Kidney glomerular epithelial cell (primary cell): Measurements from ENCODE around the gene ADCY3.
"Not testable (repeated sequence)": the region's sequence is repeated elsewhere in the genome, so short reads cannot be mapped to it uniquely, and the experiment has no call there.

Experiments
- DNase-seq: peaks from one replicate; lab custom pipeline; 2025; lab: John Stamatoyannopoulos, UW

Gene ADCY3

DNA sequence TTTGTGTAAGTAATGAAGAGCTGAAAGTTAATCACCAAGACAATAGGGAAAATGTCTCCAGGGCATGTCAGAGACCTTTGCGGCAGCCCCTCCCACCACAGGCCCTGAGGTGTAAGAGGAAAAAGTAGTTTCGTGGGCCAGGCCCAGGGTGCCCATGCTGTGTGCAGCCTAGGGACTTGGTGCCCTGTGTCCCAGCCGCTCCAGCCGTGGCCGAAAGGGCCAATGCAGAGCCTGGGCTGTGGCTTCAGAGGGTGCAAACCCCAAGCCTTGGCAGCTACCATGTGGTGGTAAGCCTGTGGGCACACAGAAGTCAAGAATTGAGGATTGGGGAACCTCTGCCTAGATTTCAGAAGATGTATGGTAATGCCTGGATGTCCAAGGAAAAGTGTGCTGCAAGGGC is 74.3 kb downstream of the ADCY3 start:
- no peak for DNase-seq

DNA sequence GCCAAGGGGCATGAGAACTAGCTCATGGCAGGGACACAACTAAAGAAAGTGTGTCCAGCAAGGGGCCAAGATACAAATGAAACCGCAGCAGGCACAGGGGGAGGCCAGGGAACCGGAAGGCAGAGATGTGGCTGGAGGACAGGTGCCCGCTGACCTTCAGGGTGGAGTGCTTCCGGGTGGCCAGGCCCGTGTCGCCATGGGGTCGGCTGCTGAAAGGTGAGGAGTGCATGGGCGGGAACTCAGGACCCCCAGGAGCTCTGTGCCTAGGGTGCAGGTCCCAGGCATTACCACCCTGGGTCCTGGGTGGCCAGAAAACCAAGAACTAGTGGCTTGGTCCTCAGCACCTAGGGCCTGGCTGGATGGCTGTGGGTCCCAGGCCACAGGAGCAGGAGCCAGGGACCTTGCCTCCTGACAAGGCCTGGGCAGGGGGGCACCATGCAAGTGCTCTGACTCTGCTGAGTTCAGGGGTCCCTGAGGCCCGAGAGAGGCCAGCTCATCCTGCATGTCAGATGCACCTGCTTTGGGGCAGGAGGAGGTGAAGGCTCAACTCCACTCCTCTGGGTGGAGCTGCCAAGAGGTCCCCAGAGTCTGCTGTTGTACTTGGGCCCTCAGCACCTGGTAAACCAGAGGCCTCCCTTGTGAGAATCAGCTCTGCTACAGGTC is 75.9 kb downstream of the ADCY3 start:
- no peak for DNase-seq

DNA sequence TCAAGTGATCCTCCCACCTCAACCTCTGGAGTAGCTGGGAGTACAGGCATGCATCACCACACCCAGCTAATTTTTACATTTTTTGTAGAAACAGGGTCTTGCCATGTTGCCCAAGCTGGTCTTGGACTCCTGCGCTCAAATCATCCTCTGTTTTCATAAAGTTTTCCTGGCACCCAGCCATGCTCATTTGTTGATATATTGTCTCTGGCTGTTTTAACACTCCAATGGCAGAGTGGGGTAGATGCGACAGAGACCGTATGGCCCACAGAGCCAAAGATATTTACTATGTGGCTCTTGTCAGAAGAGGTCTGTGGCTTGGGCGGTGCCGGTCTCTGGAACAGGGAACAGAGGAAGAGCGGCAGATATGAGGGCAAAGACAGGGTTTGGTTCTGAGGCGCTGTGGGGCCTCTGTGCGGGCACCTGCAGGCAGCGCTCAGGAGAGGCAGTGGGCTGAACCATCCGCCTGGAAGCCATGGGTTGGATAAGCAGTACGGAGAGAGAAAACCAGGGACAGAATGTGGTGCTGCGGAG is 76.6 kb downstream of the ADCY3 start:
- DNase-seq = no peak

DNA sequence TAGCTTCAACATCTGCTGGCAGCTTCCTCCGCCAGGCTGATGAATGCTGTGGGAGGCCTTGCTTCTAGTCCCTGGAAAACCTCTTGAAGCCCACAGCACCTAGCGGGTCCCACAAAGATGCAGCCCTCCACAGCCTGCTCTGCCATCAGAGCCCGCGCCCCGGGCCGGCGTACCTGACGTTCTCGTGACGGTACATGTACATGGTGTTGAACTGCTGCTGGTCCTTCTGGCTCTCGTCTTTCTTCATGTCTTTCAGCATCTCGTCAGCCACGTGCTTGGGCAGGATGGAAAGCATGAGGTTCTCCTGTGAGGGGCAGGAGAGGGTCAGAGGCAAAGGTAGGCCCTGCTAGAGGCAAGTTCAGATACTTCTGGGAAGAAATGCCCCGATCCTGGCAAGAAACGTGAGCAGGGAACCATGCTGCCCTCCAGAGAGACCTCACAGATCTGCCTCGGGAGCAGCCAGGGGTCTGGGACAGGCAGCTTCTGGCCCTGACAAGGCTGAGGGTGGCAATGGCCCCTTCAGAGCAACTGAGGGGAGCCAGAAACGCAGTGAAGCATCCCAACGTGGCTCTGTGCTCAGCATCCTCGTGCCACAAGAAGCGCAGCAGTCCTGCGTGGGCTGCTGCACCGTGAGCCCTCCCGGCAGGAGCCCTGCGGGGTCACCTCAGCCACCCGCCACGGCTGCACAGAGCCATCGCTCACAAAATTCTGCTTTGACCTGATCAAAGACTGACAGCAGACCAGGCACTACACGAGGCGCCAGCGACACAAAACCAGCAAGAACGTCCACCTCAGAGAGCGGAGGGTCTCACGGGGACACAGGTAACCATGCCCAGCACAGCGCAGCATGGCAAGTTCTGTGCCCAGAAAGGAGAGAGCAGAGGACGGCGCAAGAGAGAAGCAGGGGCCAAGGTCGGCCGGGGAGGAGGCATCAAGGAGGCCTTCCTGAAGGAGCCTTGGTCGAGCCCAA is 77.7 kb downstream of the ADCY3 start:
- no peak for DNase-seq

DNA sequence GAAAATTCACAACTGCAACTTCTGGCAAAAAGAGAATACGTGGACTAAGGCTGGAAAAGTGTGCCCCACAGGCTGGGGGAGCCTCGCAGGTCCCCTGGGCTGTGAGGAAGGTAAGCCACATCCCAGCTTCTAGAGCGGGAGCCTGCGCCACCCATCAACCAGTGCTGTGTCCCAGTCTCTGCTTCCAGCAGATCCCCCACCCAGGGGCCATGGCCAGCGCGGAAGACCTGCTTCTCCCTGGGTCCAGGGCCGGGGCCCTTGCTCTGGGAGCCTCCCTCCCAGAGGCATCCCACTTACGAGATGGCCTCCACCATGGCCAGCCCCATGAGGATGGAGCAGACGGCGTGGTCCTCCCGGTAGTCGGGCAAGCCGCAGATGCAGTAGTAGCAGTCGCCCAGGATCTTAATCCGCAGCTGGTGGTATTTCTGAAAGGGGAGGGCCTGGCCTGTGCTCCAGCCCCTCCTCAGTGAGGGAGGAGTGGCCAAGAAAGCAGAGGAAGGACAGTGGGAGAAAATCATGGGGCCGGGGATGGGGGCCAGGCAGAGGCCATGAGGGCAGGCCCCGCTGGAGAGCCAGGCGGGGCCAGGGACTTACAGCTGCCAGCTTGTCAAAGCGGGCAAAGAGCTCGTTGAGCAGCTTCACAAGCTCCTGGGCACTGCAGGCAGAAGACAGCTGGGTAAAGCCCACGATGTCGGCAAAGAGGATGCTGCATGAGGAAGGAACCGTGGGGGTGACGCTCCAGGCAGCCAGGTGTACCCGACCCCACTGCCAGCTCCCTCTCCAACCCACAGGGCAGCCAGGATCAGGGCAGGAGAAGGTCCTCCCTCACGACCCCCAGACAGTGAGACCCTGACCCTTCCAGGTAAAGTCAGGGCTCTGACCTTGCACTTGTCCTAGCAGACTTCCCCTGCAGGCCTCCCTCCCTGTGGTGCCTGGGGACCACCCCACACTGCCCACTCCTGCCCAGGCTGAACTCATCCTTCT is 78.8 kb downstream of the ADCY3 start:
- no peak for DNase-seq

DNA sequence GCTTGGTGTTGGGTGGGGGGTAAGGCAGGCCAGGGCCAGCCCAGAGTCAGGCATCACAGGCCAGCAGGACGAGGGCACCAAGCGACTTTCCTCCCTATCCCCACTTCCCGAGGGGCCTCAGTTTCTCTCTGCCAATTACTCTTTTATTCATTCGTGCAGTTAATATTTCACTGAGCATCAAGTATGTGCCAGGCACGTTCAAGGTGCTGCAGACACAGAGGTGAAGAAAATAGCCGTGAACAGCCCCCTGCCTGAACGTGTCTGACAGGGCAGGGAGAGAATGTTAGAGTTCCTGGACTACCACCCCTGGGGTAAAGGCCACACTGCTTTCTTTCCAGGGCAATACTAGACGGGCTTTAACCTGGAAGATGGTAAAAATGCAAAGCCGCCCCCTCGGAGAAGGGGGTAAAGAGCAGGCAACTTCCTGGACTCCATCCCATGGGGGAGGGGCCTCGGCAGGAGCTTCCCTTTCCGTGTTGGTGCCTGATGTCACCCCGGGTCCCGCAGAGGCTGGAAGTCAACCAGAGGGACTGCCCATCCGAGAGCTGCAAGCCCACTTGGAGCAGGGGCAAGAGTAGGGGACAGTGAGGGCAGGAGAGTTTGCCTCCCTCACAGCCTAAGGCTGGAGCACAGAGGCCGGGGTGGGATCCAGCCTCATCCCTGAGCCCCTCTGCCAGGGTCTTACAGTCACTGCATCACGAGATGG is 79.7 kb downstream of the ADCY3 start:
- no peak for DNase-seq

DNA sequence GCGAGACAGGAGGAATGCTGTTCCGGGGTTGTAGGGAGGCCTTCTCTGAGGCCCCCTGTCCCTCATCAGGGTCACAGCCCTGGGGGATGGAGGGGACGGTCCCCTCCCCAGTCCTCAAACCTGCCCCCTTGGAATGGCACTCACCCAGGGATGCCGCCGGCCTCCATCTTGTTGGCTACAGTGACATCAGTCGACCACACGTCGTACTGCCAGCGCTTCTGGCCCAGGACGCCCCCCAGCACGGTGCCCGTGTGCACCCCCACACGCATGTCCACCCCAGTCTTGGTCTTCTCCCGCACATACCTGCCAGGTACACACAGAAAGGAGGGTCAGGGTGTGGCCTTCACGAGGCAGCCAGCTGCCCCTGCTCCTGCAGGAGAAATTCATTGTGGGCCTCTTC is 80.3 kb downstream of the ADCY3 start:
- DNase-seq = no peak

DNA sequence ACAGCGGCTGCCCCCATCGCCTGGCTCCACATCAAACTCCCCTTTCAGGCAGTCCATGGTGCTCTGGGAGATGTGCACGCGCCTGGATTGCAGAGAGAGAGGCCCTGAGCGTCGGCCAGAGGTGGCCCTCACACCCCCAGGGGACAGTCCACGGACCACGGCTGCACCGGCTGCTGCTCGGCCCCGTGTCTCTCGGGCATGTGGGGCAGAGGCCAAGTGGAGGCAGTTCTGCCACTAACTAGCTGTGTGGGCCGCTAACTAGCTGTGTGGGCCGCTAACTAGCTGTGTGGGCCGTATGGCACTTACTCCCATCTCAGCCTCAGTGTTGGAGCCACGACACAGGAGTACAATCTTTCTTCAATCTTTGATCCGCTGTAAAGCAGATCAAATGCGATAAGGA is 81.5 kb downstream of the ADCY3 start:
- no peak for DNase-seq

DNA sequence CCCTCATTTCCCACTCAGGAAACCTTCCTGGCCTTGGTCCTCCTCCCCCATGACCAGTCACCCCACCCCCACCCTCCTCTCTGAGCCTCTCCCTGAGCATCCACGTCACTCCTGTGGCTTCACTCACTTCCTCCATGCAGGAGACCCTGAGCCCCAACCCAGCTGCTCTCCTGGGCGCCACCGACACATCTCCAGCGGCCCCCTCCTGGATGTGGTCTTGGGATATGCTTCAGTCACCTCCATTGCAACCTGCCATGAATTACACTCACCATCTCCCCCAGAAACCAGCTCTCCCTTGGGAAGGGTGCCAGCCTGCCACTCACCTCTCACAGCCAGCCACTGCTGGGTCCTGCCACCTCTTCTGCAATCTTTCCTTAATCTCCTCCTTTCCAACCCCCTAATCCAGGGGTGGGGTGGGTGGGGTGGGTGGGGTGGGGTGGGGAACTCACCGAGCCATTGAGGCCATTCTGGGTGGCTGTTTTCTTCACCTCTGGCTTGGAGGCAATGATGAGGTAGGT is 82.0 kb downstream of the ADCY3 start:
- DNase-seq = no peak

DNA sequence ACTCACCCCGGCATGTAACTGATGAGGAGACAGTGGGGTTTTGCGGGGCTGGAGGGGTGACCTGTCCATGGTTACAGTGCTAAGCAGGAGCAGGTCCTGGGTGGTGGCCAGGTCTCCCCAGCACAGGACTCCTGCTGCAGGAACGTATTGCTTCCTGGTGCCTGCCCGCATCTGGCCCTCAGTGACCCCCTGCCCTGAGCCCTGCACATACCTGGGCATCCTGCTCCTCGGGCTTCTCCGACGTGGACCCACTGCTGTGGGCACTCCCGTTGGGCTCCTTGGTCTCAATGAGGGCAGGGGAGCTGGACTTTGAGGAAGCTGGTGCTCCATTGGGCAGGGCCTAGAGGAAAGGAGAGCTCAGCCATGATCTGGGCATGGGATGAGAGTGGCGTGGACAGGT is 83.3 kb downstream of the ADCY3 start:
- DNase-seq = no peak

DNA sequence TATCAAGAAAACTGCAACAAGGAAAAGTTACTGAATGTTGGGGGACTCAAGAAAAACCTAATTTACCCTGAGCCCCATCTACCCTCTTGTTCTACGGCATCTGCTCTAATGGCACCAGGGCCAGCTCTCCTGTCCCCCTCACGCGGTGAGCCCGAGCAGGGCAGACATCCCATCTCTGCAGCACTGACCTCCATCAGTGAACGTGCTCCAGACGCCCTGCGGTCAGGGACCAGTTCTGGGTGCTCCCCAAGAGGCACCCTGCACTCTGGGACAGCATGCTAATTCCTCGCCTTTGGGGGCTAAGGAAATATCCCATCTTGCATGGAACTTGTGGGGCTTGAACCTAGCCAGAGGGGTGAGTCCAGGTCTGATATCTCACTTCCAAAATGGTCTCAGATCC is 83.8 kb downstream of the ADCY3 start:
- no peak for DNase-seq

DNA sequence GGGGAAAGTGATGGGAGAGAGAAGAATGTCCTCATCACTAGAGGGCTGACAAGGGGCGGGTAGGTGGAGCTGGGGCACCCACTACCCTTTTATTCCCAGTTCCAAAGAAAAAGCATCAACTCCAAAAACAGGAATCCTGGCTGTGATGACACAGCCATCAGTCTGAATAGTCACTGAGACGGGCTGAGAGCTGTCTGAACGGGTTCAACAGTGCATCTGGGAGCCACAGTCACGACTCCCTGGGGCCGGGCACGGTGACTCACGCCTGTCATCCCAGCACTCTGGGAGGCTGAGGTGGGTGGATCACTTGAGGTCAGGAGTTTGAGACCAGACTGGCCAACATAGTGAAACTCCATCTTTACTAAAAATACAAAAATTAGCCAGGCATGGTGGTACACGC is 84.6 kb downstream of the ADCY3 start:
- not testable (repeated sequence) for DNase-seq

DNA sequence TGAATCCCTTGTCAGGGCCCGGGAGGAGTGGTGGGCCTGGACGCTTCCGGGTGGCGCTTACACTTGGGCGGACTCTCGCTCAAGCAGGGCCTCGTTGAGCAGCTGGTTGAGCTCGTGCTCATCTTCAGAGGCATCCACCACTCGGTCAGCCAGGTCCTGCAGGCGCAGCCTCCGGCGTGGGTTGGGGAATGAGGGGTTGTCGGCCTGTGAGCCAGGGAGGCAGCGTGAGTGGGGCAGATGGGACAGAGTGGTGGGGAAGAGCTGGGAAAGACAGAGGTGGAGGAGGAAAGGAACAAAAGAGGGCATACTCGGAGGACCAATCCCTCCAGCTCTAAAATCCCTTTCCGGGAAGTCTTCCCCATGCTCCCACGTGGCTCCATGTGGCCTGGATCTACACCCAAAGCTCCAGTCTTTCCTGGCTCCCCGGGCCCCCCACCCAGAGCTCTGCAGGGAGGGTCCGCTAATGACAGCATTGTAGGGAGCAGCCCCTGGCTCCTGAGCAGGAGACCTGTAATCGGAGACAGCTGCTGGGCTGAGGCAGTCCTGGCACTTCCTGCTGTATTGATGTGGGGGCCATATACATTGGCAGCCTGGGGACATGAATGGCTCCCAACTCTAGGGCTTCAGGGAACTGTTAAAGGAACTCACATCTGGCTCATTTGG is 85.2 kb downstream of the ADCY3 start:
- no peak for DNase-seq

DNA sequence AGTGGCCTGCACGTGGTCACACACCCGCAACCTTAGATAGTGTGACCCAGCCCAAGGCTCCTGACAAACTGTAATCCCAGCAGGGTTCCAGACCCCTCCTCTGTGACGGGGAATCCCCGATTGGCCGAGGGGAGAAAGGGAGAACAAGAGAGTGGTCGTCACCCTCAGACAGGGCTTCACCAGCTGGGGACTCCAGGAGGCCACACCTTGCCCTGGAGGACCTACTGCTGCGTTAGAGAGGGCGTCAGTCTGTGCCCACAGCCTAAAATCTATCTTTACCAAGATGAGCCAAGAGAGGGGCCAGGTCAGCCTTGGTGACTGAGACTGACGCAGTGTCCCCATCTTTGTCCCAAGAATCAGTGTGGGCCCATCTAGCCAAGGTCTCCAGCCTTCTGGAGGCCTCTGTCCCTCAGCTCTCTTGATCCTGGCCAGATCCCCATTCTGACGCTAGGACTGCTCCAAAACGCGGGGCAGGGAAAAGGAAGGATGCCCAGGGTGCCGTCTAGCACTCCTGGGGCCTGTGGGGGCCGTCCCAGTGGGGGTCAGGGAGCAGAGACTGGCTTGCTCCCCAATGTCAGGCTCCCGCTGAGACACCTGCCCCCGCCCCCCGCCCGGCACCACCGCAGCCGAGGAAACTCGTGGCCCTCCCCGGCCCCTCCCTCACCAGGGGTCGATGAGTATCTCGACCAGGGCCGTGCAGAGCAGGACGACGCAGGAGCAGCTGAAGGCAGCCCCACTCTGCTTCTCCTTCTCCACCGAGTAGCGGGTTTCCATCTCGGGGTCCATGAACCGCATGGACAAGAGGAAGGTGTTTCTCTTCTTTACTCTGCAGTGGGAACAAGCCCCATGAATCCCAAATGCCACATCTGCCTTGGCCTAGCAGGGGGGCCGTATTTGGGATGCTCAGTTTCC is 86.0 kb downstream of the ADCY3 start:
- no peak for DNase-seq

DNA sequence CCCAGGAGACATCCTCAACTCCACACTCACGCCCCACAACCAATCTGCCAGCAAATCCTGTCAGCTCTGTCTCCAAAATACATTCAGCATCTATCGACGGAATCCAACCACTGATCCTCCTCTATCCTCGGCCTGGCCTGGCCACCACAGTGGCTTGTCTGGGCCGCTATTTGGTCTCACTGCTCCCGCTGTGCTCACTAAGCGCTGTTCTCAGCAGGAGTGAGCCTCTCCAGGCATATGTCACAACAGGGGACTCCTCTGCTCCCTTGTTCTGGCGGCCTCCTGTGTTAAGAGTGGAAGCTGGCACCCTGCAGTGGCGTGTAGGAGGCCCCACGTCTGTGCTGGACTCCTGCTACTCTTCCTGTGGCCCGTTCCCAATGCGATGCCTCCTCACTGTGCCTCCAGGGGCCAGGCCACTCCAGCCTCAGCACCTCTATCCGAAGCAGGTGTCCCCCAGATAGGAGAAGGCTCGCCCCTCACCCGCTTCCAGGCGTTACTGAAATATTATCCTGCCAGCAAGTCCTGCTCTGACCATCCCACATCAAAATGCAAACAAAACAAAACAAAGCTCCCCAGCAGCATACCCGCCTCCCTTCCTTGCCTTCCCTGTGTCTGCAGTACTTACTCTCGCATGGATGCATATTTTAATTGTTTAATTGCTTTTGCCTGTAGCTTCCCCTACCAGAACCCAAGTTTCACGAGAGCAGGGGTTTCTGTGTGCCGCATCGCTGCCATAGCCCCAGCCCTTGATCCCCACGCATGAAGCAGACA is 86.9 kb downstream of the ADCY3 start:
- no peak for DNase-seq

DNA sequence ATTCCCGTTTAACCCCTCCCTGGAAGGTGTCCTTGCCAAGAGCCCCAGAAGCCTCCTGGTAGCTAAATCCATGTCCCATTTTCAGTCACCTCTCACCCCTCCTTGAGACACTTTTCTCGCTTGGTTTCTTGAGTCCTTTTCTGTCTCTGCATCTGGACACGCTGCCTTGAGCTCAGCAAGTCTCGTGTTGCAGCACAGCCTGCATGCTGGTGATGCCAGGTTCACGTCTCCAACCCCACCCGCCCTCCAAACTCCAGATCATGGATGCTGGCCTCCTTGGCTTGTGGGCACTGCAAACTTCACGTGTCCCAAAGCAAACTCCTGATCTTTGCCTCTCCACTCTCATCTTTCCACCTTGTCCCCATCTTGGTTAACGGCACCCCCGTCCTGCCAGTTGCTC is 87.5 kb downstream of the ADCY3 start:
- DNase-seq = no peak

DNA sequence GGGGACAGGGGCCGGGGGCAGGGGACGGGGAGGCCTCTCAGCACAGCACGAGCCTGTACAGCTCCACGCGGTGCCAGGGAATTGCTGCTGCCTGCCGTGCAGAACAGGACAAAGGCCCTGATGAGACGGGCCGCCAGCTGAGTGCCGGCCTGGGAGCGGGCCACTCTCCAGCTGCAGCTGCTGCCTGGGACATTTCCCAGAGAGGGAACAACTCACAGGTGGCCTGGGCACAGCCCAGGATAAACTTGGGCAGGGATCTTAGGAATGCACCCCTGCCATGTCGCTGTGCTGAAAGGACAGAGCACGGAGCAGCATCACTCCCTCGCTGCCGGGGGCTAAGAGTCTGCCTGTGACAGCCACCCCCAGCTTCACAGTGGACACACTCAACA is 88.0 kb downstream of the ADCY3 start:
- no peak for DNase-seq

DNA sequence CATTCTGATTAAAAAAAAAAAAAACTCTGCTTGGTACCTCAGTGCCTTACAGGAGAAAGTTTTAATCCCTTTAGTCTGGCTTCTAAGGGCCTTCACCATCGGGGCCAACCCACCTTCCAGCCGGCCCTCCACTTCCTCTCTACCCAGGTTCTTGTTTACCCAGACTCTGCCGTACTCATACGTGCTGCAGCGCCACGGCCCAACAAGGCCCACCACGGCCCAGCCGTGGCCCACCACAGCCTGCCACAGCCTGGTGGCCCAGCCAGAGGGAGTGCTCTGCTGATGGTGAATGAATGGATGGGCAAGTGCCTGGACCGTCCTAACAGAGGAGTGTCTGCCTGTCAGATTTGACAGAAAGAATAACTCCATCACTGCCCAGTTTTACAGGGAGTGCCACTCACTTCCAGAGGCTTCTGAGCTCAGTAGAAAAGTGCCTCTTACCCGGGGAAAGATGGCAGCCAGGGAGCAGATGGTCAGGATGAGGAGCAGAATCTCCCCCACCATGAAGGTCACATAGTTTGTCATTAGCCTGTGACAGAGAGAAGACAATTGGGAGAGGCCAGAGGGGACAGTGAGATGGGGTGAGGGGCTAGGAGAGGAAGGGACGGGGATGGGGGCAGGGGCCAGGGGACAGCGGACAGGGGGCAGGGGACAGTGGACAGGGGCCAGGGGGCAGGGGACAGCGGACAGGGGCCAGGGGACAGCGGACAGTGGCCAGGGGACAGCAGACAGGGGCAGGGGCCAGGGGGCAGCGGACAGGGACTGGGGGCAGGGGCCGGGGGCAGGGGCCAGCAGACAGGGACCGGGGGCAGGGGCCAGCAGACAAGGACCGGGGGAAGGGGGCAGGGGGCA is 88.6 kb downstream of the ADCY3 start:
- DNase-seq = no peak
